SW480 (cell line): Measurements from ENCODE around the gene SFMBT1.
"Not testable (repeated sequence)": the region's sequence is repeated elsewhere in the genome, so short reads cannot be mapped to it uniquely, and the experiment has no call there.

Experiments
- DNase-seq: peaks from one replicate; pipeline ENCODE4 v3.0.0-alpha.2; 2016; ENCODE audit warnings: low spot score

Gene SFMBT1

GRCh38 chr3:53038679-53039375 is 7.0 kb downstream of the SFMBT1 start:
- no peak for DNase-seq

- DNase-seq, result no peak
Measured at GRCh38 chr3:53035825-53036619, 9.9 kb downstream of the SFMBT1 start.

GRCh38 chr3:53035018-53035417 is 10.9 kb downstream of the SFMBT1 start:
- DNase-seq, result not testable (repeated sequence)

GRCh38 chr3:53034411-53034810 is 11.5 kb downstream of the SFMBT1 start:
- not testable (repeated sequence) for DNase-seq

- no peak for DNase-seq
Measured at GRCh38 chr3:53032609-53033008, 13.3 kb downstream of the SFMBT1 start.

- DNase-seq, result peak; percentile 91
Measured at GRCh38 chr3:53030619-53031449, 15.0 kb downstream of the SFMBT1 start.

GRCh38 chr3:53028641-53029040 is 17.2 kb downstream of the SFMBT1 start:
- DNase-seq, result no peak

- DNase-seq, result no peak
Measured at GRCh38 chr3:53027254-53027844, 18.5 kb downstream of the SFMBT1 start.

- DNase-seq, result no peak
Measured at GRCh38 chr3:53026382-53027162, 19.3 kb downstream of the SFMBT1 start.

GRCh38 chr3:53024315-53024714 is 21.6 kb downstream of the SFMBT1 start:
- no peak for DNase-seq

- DNase-seq, result no peak
Measured at GRCh38 chr3:53023072-53023823, 22.6 kb downstream of the SFMBT1 start.

- no peak for DNase-seq
Measured at GRCh38 chr3:53022647-53023046, 23.2 kb downstream of the SFMBT1 start.

GRCh38 chr3:53016236-53016635 is 29.6 kb downstream of the SFMBT1 start:
- no peak for DNase-seq

GRCh38 chr3:53011324-53011723 is 34.5 kb downstream of the SFMBT1 start:
- no peak for DNase-seq

- DNase-seq, result no peak
Measured at GRCh38 chr3:53009826-53010539, 35.9 kb downstream of the SFMBT1 start.

- DNase-seq, result no peak
Measured at GRCh38 chr3:53008932-53009331, 36.9 kb downstream of the SFMBT1 start.

- DNase-seq, result no peak
Measured at GRCh38 chr3:53005854-53006513, 39.9 kb downstream of the SFMBT1 start.

GRCh38 chr3:53005338-53005737 is 40.5 kb downstream of the SFMBT1 start:
- DNase-seq, result no peak

GRCh38 chr3:53003320-53003719 is 42.6 kb downstream of the SFMBT1 start:
- no peak for DNase-seq
